MM.1S (cell line): Measurements from ENCODE around the gene CCDC69.

Experiments used
- DNase-seq: peaks from one replicate; pipeline ENCODE4 v3.0.0-alpha.2; 2015
- H2AFZ ChIP-seq: fragments of 300-600 bp; sonication (generic); 2 replicates; pipeline ENCODE4 v1.6.0; 2016; ENCODE audit warnings: antibody characterized with exemption, low read length
- H3F3A ChIP-seq: fragments of 300-600 bp; sonication (generic); 2 replicates; pipeline ENCODE4 v1.6.1; 2016; ENCODE audit warnings: mild to moderate bottlenecking, antibody characterized with exemption, low read length, moderate library complexity, mixed read lengths; ENCODE audit not compliant: insufficient read depth
- H3K27ac ChIP-seq: fragments of 300-600 bp; sonication (generic); 2 replicates; pipeline ENCODE4 v1.5.1; 2016; ENCODE audit warnings: mild to moderate bottlenecking, low read length
- H3K27me3 ChIP-seq: fragments of 300-600 bp; sonication (generic); replicated peaks from 2 replicates; pipeline ENCODE4 v1.6.0; 2016; ENCODE audit warnings: low read length; ENCODE audit not compliant: insufficient read depth
- H3K36me3 ChIP-seq: fragments of 300-600 bp; sonication (generic); replicated peaks from 2 replicates; pipeline ENCODE4 v1.6.1; 2016; ENCODE audit warnings: mild to moderate bottlenecking, low read length, mixed read lengths; ENCODE audit not compliant: insufficient read depth
- H3K4me1 ChIP-seq: fragments of 300-600 bp; sonication (generic); 2 replicates; pipeline ENCODE4 v1.6.1; 2016; ENCODE audit warnings: low read length, mixed read lengths
- H3K4me2 ChIP-seq: fragments of 300-600 bp; sonication (generic); 2 replicates; pipeline ENCODE4 v1.6.0; 2016; ENCODE audit warnings: low read depth, low read length
- H3K4me3 ChIP-seq: fragments of 300-600 bp; sonication (generic); 2 replicates; pipeline ENCODE4 v1.5.1; 2016; ENCODE audit warnings: low read length, mixed read lengths
- H3K79me2 ChIP-seq: fragments of 300-600 bp; sonication (generic); 2 replicates; pipeline ENCODE4 v1.6.1; 2016; ENCODE audit warnings: mixed run types, low read length, mixed read lengths
- H3K9ac ChIP-seq: fragments of 300-600 bp; sonication (generic); 2 replicates; pipeline ENCODE4 v1.6.1; 2016; ENCODE audit warnings: low read length, mixed read lengths
- H3K9me2 ChIP-seq: fragments of 300-600 bp; sonication (generic); replicated peaks from 2 replicates; pipeline ENCODE4 v1.6.1; 2016; ENCODE audit warnings: mild to moderate bottlenecking, low read length, mixed read lengths; ENCODE audit not compliant: insufficient read depth
- H3K9me3 ChIP-seq: fragments of 300-600 bp; sonication (generic); replicated peaks from 2 replicates; pipeline ENCODE4 v1.6.1; 2016; ENCODE audit warnings: mild to moderate bottlenecking, low read length, mixed read lengths; ENCODE audit not compliant: insufficient read depth
- H4K20me1 ChIP-seq: fragments of 300-600 bp; sonication (generic); 2 replicates; pipeline ENCODE4 v1.6.1; 2016; ENCODE audit warnings: mild to moderate bottlenecking, low read length, moderate library complexity, mixed read lengths; ENCODE audit not compliant: insufficient read depth
- CTCF ChIP-seq: fragments of 300-600 bp; sonication (generic); IDR thresholded peaks from 2 replicates; pipeline ENCODE4 v1.5.1; 2016; ENCODE audit warnings: antibody characterized with exemption, low read length, mixed read lengths
- EZH2 ChIP-seq: fragments of 300-600 bp; sonication (generic); optimal IDR thresholded peaks from 2 replicates; pipeline ENCODE3; 2017; ENCODE audit warnings: low read depth, mild to moderate bottlenecking, antibody characterized with exemption, low read length, mixed read lengths
- EZH2phosphoT487 ChIP-seq: fragments of 300-600 bp; sonication (generic); IDR thresholded peaks from 2 replicates; pipeline ENCODE4 v1.6.1; 2018; ENCODE audit warnings: antibody characterized with exemption, low read length

The CCDC69 gene

DNA sequence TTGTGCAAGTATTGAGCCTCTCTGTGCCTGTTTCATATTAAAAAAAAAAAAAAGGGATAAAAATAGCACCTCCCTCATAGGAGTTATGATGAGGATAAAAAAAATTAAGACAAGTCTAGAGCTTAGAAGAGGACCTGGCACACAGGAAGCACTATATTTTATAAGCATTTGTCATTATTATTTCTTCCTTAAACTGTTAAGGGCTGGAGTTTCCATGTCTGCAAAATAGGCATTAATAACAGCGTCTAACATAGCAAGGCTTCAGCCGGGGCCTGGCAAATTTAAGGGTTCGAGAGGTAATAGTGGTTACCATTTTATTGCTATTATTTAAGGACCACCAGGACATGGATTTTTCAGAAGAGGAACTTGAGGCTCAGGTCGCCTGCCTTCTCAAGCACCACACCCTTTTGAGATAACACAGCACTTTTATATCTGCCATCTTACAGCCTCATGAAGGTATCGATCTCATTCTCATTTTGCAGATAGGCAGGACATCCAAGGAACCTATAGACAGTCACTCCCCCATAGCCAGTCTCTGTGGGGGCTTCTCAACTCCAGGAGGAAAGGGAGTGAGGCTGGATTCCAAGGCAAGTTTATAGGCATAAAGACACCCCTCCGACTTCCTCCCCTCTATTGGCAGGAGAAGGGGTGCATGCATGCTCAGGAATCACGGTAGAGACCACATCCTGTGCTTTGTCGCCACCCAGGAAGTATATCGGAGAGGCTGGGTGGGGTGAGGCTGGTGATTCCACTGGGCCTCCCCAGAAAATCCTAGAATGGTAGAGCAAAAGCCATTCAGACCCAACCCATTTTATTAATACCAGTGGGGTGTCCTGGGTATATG is 68.7 kb downstream of the CCDC69 start:
- H3K79me2 ChIP-seq, result peaks cover 83% of the 10 kb centered on the region
- DNase-seq, result no peak
- peak overlapping the region; percentile 98 for H3K4me2 ChIP-seq
- no peaks in the 10 kb centered on the region for H4K20me1 ChIP-seq
- H3K27me3 ChIP-seq, result no peaks in the 10 kb centered on the region
- H3K36me3 ChIP-seq, result no peaks in the 10 kb centered on the region
- TF ChIP-seq EZH2 (no peak), EZH2phosphoT487 (no peak), CTCF (no peak)
- no peak overlapping the region for H2AFZ ChIP-seq
- H3K9me2 ChIP-seq, result no peaks in the 10 kb centered on the region
- H3K4me3 ChIP-seq, result peak overlapping the region; percentile 97
- H3K9me3 ChIP-seq, result no peaks in the 10 kb centered on the region
- peaks cover 47% of the 10 kb centered on the region for H3F3A ChIP-seq
- H3K27ac ChIP-seq, result peak overlapping the region; percentile 79
- H3K4me1 ChIP-seq, result peaks cover 58% of the 10 kb centered on the region
- H3K9ac ChIP-seq, result peak overlapping the region; percentile 80

GRCh38 chr5:151153766-151154272 is 70.1 kb downstream of the CCDC69 start:
- H3K27me3 ChIP-seq, result no peaks in the 10 kb centered on the region
- no peak for DNase-seq
- no peak overlapping the region for H2AFZ ChIP-seq
- no peaks in the 10 kb centered on the region for H3K36me3 ChIP-seq
- no peak overlapping the region for H3K4me3 ChIP-seq
- TF ChIP-seq EZH2 (no peak), EZH2phosphoT487 (no peak), CTCF (no peak)
- no peaks in the 10 kb centered on the region for H3K9me3 ChIP-seq
- no peaks in the 10 kb centered on the region for H3K9me2 ChIP-seq
- H3K79me2 ChIP-seq, result peaks cover 97% of the 10 kb centered on the region
- no peaks in the 10 kb centered on the region for H4K20me1 ChIP-seq
- peaks cover 50% of the 10 kb centered on the region for H3F3A ChIP-seq
- H3K9ac ChIP-seq, result no peak overlapping the region
- no peak overlapping the region for H3K4me2 ChIP-seq
- no peak overlapping the region for H3K27ac ChIP-seq
- H3K4me1 ChIP-seq, result peaks cover 70% of the 10 kb centered on the region

GRCh38 chr5:151153300-151153699 is 70.6 kb downstream of the CCDC69 start:
- H3K27ac ChIP-seq, result peak overlapping the region; percentile 90; the same call in 1 of the 2 replicates
- peaks cover 71% of the 10 kb centered on the region for H3K4me1 ChIP-seq
- DNase-seq, result no peak
- no peak overlapping the region for H2AFZ ChIP-seq
- H3K9me3 ChIP-seq, result no peaks in the 10 kb centered on the region
- no peak for TF ChIP-seq EZH2phosphoT487
- no peak overlapping the region for H3K9ac ChIP-seq
- no peaks in the 10 kb centered on the region for H3K9me2 ChIP-seq
- H3K4me2 ChIP-seq, result no peak overlapping the region
- peaks cover 50% of the 10 kb centered on the region for H3F3A ChIP-seq
- no peaks in the 10 kb centered on the region for H4K20me1 ChIP-seq
- no peak overlapping the region for H3K4me3 ChIP-seq
- no peaks in the 10 kb centered on the region for H3K27me3 ChIP-seq
- peaks cover 100% of the 10 kb centered on the region for H3K79me2 ChIP-seq
- no peaks in the 10 kb centered on the region for H3K36me3 ChIP-seq

GRCh38 chr5:151151793-151152192 is 72.1 kb downstream of the CCDC69 start:
- Histone ChIP-seq H3K36me3 (no peaks in the 10 kb centered on the region), H3K4me1 (peaks cover 80% of the 10 kb centered on the region), H3K27ac (peak overlapping the region; percentile 90), H3F3A (peaks cover 49% of the 10 kb centered on the region), H3K4me2 (peak overlapping the region; percentile 70; the same call in 1 of the 2 replicates), H3K9me3 (no peaks in the 10 kb centered on the region), H4K20me1 (no peaks in the 10 kb centered on the region), H2AFZ (no peak overlapping the region), H3K9ac (peak overlapping the region; percentile 67; the same call in 1 of the 2 replicates), H3K79me2 (peaks cover 100% of the 10 kb centered on the region), H3K27me3 (no peaks in the 10 kb centered on the region), H3K4me3 (no peak overlapping the region; the same call in 1 of the 2 replicates), H3K9me2 (no peaks in the 10 kb centered on the region)
- DNase-seq, result no peak
- TF ChIP-seq EZH2phosphoT487 (no peak), CTCF (no peak), EZH2 (no peak)
